ENCODE data around the gene PRKN. TPM values are rescaled to one million over a fixed set of nuclear protein-coding genes. Genes with fewer than 3 reads are reported as not detected.

The PRKN gene
- total RNA-seq, 1 donor from 2014 or later: 7.0 TPM

GRCh38 chr6:161568885-161569456 lies 1158.6 kb downstream of the PRKN start:
- no peak for DNase-seq

GRCh38 chr6:161564952-161565351 lies 1162.6 kb downstream of the PRKN start:
- H3K27ac Mint-ChIP-seq (ENCODE audit: unreplicated experiment): no peak overlapping the region
- no peak for DNase-seq
- H3K4me3 Mint-ChIP-seq (ENCODE audit: unreplicated experiment): no peak overlapping the region
- H3K4me1 Mint-ChIP-seq (ENCODE audit: low read depth, unreplicated experiment): no peaks in the 10 kb centered on the region
- no peaks in the 10 kb centered on the region for H3K36me3 Mint-ChIP-seq (ENCODE audit: unreplicated experiment)
- no peak for TF ChIP-seq CTCF (IDR thresholded peaks at IDR 0.05; ENCODE audit: partially characterized antibody, unreplicated experiment)
- H3K9me3 Mint-ChIP-seq (ENCODE audit: unreplicated experiment): no peaks in the 10 kb centered on the region
- H3K27me3 Mint-ChIP-seq (ENCODE audit: unreplicated experiment): no peaks in the 10 kb centered on the region

More at GRCh38 chr6:161568885-161569456, 1158.6 kb downstream of the PRKN start:
- H3K27me3 Mint-ChIP-seq (ENCODE audit: unreplicated experiment): no peaks in the 10 kb centered on the region
- H3K4me1 Mint-ChIP-seq (ENCODE audit: low read depth, unreplicated experiment): no peaks in the 10 kb centered on the region
- no peak overlapping the region for H3K4me3 Mint-ChIP-seq (ENCODE audit: unreplicated experiment)
- H3K27ac Mint-ChIP-seq (ENCODE audit: unreplicated experiment): no peak overlapping the region
- TF ChIP-seq CTCF (IDR thresholded peaks at IDR 0.05; ENCODE audit: partially characterized antibody, unreplicated experiment): no peak
- H3K9me3 Mint-ChIP-seq (ENCODE audit: unreplicated experiment): no peaks in the 10 kb centered on the region
- no peaks in the 10 kb centered on the region for H3K36me3 Mint-ChIP-seq (ENCODE audit: unreplicated experiment)

GRCh38 chr6:161561908-161562307 lies 1165.7 kb downstream of the PRKN start:
- H3K4me3 Mint-ChIP-seq (ENCODE audit: unreplicated experiment): no peak overlapping the region
- no peaks in the 10 kb centered on the region for H3K4me1 Mint-ChIP-seq (ENCODE audit: low read depth, unreplicated experiment)
- no peak for TF ChIP-seq CTCF (IDR thresholded peaks at IDR 0.05; ENCODE audit: partially characterized antibody, unreplicated experiment)

GRCh38 chr6:161557333-161558107 lies 1170.0 kb downstream of the PRKN start:
- H3K36me3 Mint-ChIP-seq (ENCODE audit: unreplicated experiment): peaks cover 16% of the 10 kb centered on the region
- H3K27me3 Mint-ChIP-seq (ENCODE audit: unreplicated experiment): peaks cover 2% of the 10 kb centered on the region
- no peaks in the 10 kb centered on the region for H3K9me3 Mint-ChIP-seq (ENCODE audit: unreplicated experiment)
- no peaks in the 10 kb centered on the region for H3K4me1 Mint-ChIP-seq (ENCODE audit: low read depth, unreplicated experiment)
- TF ChIP-seq CTCF (IDR thresholded peaks at IDR 0.05; ENCODE audit: partially characterized antibody, unreplicated experiment): no peak
- H3K4me3 Mint-ChIP-seq (ENCODE audit: unreplicated experiment): no peak overlapping the region
- no peak for DNase-seq
- no peak overlapping the region for H3K27ac Mint-ChIP-seq (ENCODE audit: unreplicated experiment)

More at GRCh38 chr6:161561908-161562307, 1165.7 kb downstream of the PRKN start:
- Mint-ChIP-seq H3K36me3 (ENCODE audit: unreplicated experiment) (no peaks in the 10 kb centered on the region), H3K27ac (ENCODE audit: unreplicated experiment) (no peak overlapping the region), H3K9me3 (ENCODE audit: unreplicated experiment) (no peaks in the 10 kb centered on the region), H3K27me3 (ENCODE audit: unreplicated experiment) (no peaks in the 10 kb centered on the region)
- no peak for DNase-seq

GRCh38 chr6:161554883-161555282 lies 1172.7 kb downstream of the PRKN start:
- Mint-ChIP-seq H3K36me3 (ENCODE audit: unreplicated experiment) (peaks cover 23% of the 10 kb centered on the region), H3K27ac (ENCODE audit: unreplicated experiment) (no peak overlapping the region), H3K4me1 (ENCODE audit: low read depth, unreplicated experiment) (no peaks in the 10 kb centered on the region), H3K27me3 (ENCODE audit: unreplicated experiment) (peaks cover 5% of the 10 kb centered on the region), H3K4me3 (ENCODE audit: unreplicated experiment) (no peak overlapping the region), H3K9me3 (ENCODE audit: unreplicated experiment) (peaks cover 5% of the 10 kb centered on the region)
- TF ChIP-seq CTCF (IDR thresholded peaks at IDR 0.05; ENCODE audit: partially characterized antibody, unreplicated experiment): no peak
- DNase-seq: no peak
